Neural cell (in vitro differentiated cells): Measurements from ENCODE around the gene SPACA6. TPM values are rescaled to one million over a fixed set of nuclear protein-coding genes. Genes with fewer than 3 reads are reported as not detected.

Experiments
- H2AFZ ChIP-seq: fragments of 200-600, 300-800 bp; sonication (generic), shearing (Covaris generic); 2 replicates; pipeline ENCODE4 v1.6.0; 2014; ENCODE audit warnings: low read depth, mild to moderate bottlenecking, antibody characterized with exemption, low read length, moderate library complexity
- H3F3A ChIP-seq: fragments of 200-600 bp; shearing (Covaris generic); 2 replicates; pipeline ENCODE4 v1.6.1; 2016; ENCODE audit warnings: mild to moderate bottlenecking, moderate library complexity, mixed read lengths, antibody characterized with exemption, low read length; ENCODE audit not compliant: insufficient read depth, poor library complexity, severe bottlenecking
- H3K27ac ChIP-seq: fragments of 200-600, 300-800 bp; sonication (generic), shearing (Covaris generic); 2 replicates; pipeline ENCODE4 v1.5.1; 2014; ENCODE audit warnings: mild to moderate bottlenecking, low read length, moderate library complexity
- H3K27me3 ChIP-seq: fragments of 300-800, 200-600 bp; sonication (generic), shearing (Covaris generic); 2 replicates; pipeline ENCODE4 v1.6.0; 2014; ENCODE audit warnings: mild to moderate bottlenecking, low read depth, low read length, moderate library complexity; ENCODE audit not compliant: insufficient read depth
- H3K36me3 ChIP-seq: fragments of 300-800, 200-600 bp; sonication (generic), shearing (Covaris generic); 2 replicates; pipeline ENCODE4 v1.5.1; 2014; ENCODE audit warnings: mild to moderate bottlenecking, antibody characterized with exemption, low read length, moderate library complexity; ENCODE audit not compliant: insufficient read depth
- H3K4me2 ChIP-seq: fragments of 300-800, 200-600 bp; sonication (generic), shearing (Covaris generic); 2 replicates; pipeline ENCODE4 v1.6.0; 2014; ENCODE audit warnings: mild to moderate bottlenecking, low read length
- H3K4me3 ChIP-seq: fragments of 300-800, 200-600 bp; sonication (generic), shearing (Covaris generic); 2 replicates; pipeline ENCODE4 v1.5.1; 2014; ENCODE audit warnings: mild to moderate bottlenecking, low read length, moderate library complexity
- H3K79me2 ChIP-seq: fragments of 200-600 bp; shearing (Covaris generic); replicated peaks from 2 replicates; pipeline ENCODE4 v1.6.0; 2014; ENCODE audit warnings: mild to moderate bottlenecking, low read length, moderate library complexity; ENCODE audit not compliant: insufficient read depth
- H3K9ac ChIP-seq: fragments of 300-800, 200-600 bp; sonication (generic), shearing (Covaris generic); 2 replicates; pipeline ENCODE4 v1.6.1; 2016; ENCODE audit warnings: mild to moderate bottlenecking, low read length, mixed read lengths
- H3K9me2 ChIP-seq: fragments of 200-600 bp; shearing (Covaris generic); 2 replicates; pipeline ENCODE4 v1.6.1; 2016; ENCODE audit warnings: mild to moderate bottlenecking, low read length, mixed read lengths; ENCODE audit not compliant: insufficient read depth
- H3K9me3 ChIP-seq: fragments of 200-600, 300-800 bp; sonication (generic), shearing (Covaris generic); 2 replicates; pipeline ENCODE4 v1.6.1; 2016; ENCODE audit warnings: mild to moderate bottlenecking, mixed run types, low read length, moderate library complexity, mixed read lengths
- H4K20me1 ChIP-seq: fragments of 200-600 bp; shearing (Covaris generic); 2 replicates; pipeline ENCODE4 v1.6.1; 2016; ENCODE audit warnings: mild to moderate bottlenecking, mixed run types; ENCODE audit not compliant: insufficient read depth
- CTCF ChIP-seq: fragments of 450-650 bp; IDR thresholded peaks from 2 replicates; pipeline ENCODE4 v1.5.1; 2014; ENCODE audit warnings: antibody characterized with exemption, mild to moderate bottlenecking, moderate library complexity; ENCODE audit not compliant: poor library complexity, severe bottlenecking
- EP300 ChIP-seq: fragments of 450-650 bp; conservative IDR thresholded peaks from 2 replicates; pipeline ENCODE4 v1.6.1; 2014; ENCODE audit warnings: antibody characterized with exemption, mild to moderate bottlenecking, moderate library complexity; ENCODE audit not compliant: poor library complexity, severe bottlenecking
- EZH2 ChIP-seq: fragments of 200-600, 300-800 bp; shearing (Covaris generic), sonication (generic); IDR thresholded peaks from 2 replicates; pipeline ENCODE4 v1.6.1; 2014; ENCODE audit warnings: antibody characterized with exemption, low read length, borderline replicate concordance, mild to moderate bottlenecking; ENCODE audit not compliant: insufficient read depth, poor library complexity, severe bottlenecking
- MXI1 ChIP-seq: fragments of 450-650 bp; conservative IDR thresholded peaks from 2 replicates; pipeline ENCODE4 v1.6.1; 2014; ENCODE audit warnings: antibody characterized with exemption, mild to moderate bottlenecking; ENCODE audit not compliant: poor library complexity, severe bottlenecking
- POLR2AphosphoS5 ChIP-seq: IDR thresholded peaks from 2 replicates; pipeline ENCODE4 v1.6.1; 2012
- RAD21 ChIP-seq: fragments of 450-650 bp; conservative IDR thresholded peaks from 2 replicates; pipeline ENCODE4 v1.6.1; 2014; ENCODE audit warnings: antibody characterized with exemption, mild to moderate bottlenecking, moderate library complexity
- REST ChIP-seq: IDR thresholded peaks from 2 replicates; pipeline ENCODE4 v1.6.1; 2012; ENCODE audit warnings: borderline replicate concordance
- SMC3 ChIP-seq: fragments of 450-650 bp; conservative IDR thresholded peaks from 2 replicates; pipeline ENCODE4 v1.6.1; 2014; ENCODE audit warnings: antibody characterized with exemption, mild to moderate bottlenecking, moderate library complexity; ENCODE audit not compliant: poor library complexity
- TAF1 ChIP-seq: IDR thresholded peaks from 2 replicates; pipeline ENCODE4 v1.6.1; 2012; ENCODE audit warnings: low read depth
- polyA plus RNA-seq: library from polyadenylated mRNA; depleted of rRNA; stranded (reverse); fragments of >200 nt; gene quantifications from 2 replicates; pipeline ENCODE4 v1.2.3, GENCODE V29; 2014

SPACA6 gene
- polyA plus RNA-seq, 1 donor from 2014 or later = 5.2 TPM

GRCh38 chr19:51712461-51713081 is 19.4 kb downstream of the SPACA6 start:
- Histone ChIP-seq H3K79me2 (no peaks in the 10 kb centered on the region), H3K9me3 (no peaks in the 10 kb centered on the region), H4K20me1 (no peaks in the 10 kb centered on the region), H3K4me3 (no peak overlapping the region), H3K27me3 (peaks cover 12% of the 10 kb centered on the region), H2AFZ (no peak overlapping the region), H3K4me2 (no peak overlapping the region), H3K9ac (no peak overlapping the region), H3K36me3 (no peaks in the 10 kb centered on the region), H3F3A (no peaks in the 10 kb centered on the region), H3K9me2 (no peaks in the 10 kb centered on the region), H3K27ac (no peak overlapping the region)
- no peak for TF ChIP-seq REST
- peak; percentile 32 for TF ChIP-seq CTCF
- TF ChIP-seq MXI1 = no peak
- TF ChIP-seq SMC3 = peak; percentile 18
- TF ChIP-seq POLR2AphosphoS5 = no peak
- no peak for TF ChIP-seq EZH2
- no peak for TF ChIP-seq EP300
- no peak for TF ChIP-seq RAD21
- TF ChIP-seq TAF1 = no peak

- Histone ChIP-seq H3K4me2 (no peak overlapping the region), H3K79me2 (no peaks in the 10 kb centered on the region), H3K27me3 (peaks cover 22% of the 10 kb centered on the region), H4K20me1 (no peaks in the 10 kb centered on the region), H3K9me3 (no peaks in the 10 kb centered on the region), H3K9me2 (no peaks in the 10 kb centered on the region), H2AFZ (no peak overlapping the region), H3F3A (no peaks in the 10 kb centered on the region), H3K36me3 (no peaks in the 10 kb centered on the region), H3K27ac (no peak overlapping the region), H3K9ac (no peak overlapping the region), H3K4me3 (no peak overlapping the region)
- TF ChIP-seq SMC3 = no peak
- no peak for TF ChIP-seq EP300
- TF ChIP-seq TAF1 = no peak
- TF ChIP-seq RAD21 = no peak
- no peak for TF ChIP-seq MXI1
- TF ChIP-seq REST = no peak
- TF ChIP-seq CTCF = no peak
- TF ChIP-seq POLR2AphosphoS5 = no peak
- TF ChIP-seq EZH2 = no peak
Measured at GRCh38 chr19:51713319-51714285, 20.5 kb downstream of the SPACA6 start.
